Transverse colon (tissue), 4 donors: ENCODE data around the gene KCNK10. TPM values are rescaled to one million over a fixed set of nuclear protein-coding genes. Genes with fewer than 3 reads are reported as not detected.

Experiments
- DNase-seq: peaks from one replicate; pipeline ENCODE4 v3.0.0-alpha.2; 2019
- H3K27ac ChIP-seq, 4 donors: fragments of 200-600 bp; sonication (generic); 2 replicates each; pipeline ENCODE4 v1.5.1; 2016 to 2018; ENCODE audit warnings: inconsistent platforms in 4 of 4
- H3K27me3 ChIP-seq: fragments of 200-600 bp; sonication (generic); 2 replicates; pipeline ENCODE4 v1.5.1; 2017; ENCODE audit warnings: inconsistent platforms
- H3K36me3 ChIP-seq, 4 donors: fragments of 200-600 bp; sonication (generic); 2 replicates each; pipeline ENCODE4 v1.5.1; 2017 to 2019; ENCODE audit warnings: inconsistent platforms in 4 of 4
- H3K4me1 ChIP-seq, 4 donors: fragments of 200-600 bp; sonication (generic); 2 replicates each; pipeline ENCODE4 v1.5.1; 2017 to 2020; ENCODE audit warnings: inconsistent platforms in 4 of 4
- H3K4me3 ChIP-seq, 4 donors: fragments of 200-600 bp; sonication (generic); 1 replicate in 1 of 4; 2 replicates in 3 of 4; pipeline versions ENCODE4 v1.5.1 to v1.6.1; 2017 to 2019; ENCODE audit warnings: inconsistent platforms in 4 of 4
- H3K9me3 ChIP-seq, 2 donors: fragments of 200-600 bp; sonication (generic); 2 replicates each; pipeline ENCODE4 v1.5.1; 2017 to 2019; ENCODE audit warnings: inconsistent platforms in 2 of 2
- CTCF ChIP-seq, 5 experiments: fragments of 200-600 bp in 3 of 5; fragments of 450-650 bp in 2 of 5; sonication (generic) in 3 of 5; IDR thresholded peaks; 1 replicate in 2 of 5; 2 replicates in 3 of 5; pipeline ENCODE4 v1.5.1; 2016 to 2017; ENCODE audit warnings: antibody characterized with exemption in 5 of 5, inconsistent platforms in 3 of 5, mild to moderate bottlenecking in 2 of 5, moderate library complexity in 1 of 5
- EP300 ChIP-seq: sonication (generic); formaldehyde crosslinking; IDR thresholded peaks from one replicate; pipeline ENCODE4 v1.6.1; 2017; ENCODE audit warnings: antibody characterized with exemption, low read depth
- POLR2A ChIP-seq: fragments of 450-650 bp; IDR thresholded peaks from one replicate; pipeline ENCODE4 v1.6.1; 2016; ENCODE audit warnings: antibody characterized with exemption, mild to moderate bottlenecking, moderate library complexity
- POLR2AphosphoS5 ChIP-seq, 3 donors: sonication (generic); formaldehyde crosslinking; IDR thresholded peaks; one replicate each; pipeline ENCODE4 v1.6.1; 2016; ENCODE audit warnings: antibody characterized with exemption in 3 of 3
- WGBS, 2 donors: methylation state at CpG; one replicate each; pipeline ENCODE4 v1.1.5; 2018; ENCODE audit warnings: low coverage in 1 of 2; 5-methylcytosine and 5-hydroxymethylcytosine counted together
- in situ Hi-C, 4 donors: fragments of 200-750 bp; cut with MboI; loops; one replicate each; pipeline versions ENCODE4 v1.15.0 to v1.15.1; 2017; ENCODE audit warnings: low sequenced_read_pairs in 3 of 4, low pct_ligation_motif_present in 1 of 4, low pct_unique_long_range_greater_than_20kb in 1 of 4
- intact Hi-C: fragments of 100-400 bp; cut with DNase I; formaldehyde crosslinking; loops from one replicate; pipeline ENCODE4 v1.15.1; 2023; ENCODE audit warnings: low total_unique reads
- total RNA-seq, 4 donors: library from RNA; depleted of rRNA; stranded (reverse); fragments of >200 nt; gene quantifications; one replicate each; pipeline ENCODE4 v1.1.0, GENCODE V29; 2016

Gene KCNK10
- total RNA-seq, 4 donors from 2014 or later: 2.2 to 7.4 (median 3.2) TPM

GRCh38 chr14:88247228-88247627 lies 75.8 kb downstream of the KCNK10 start:
- Histone ChIP-seq H3K4me1 (peaks cover 0 to 8% (median 0%) of the 10 kb centered on the region in 4 donors), H3K27me3 (no peaks in the 10 kb centered on the region), H3K27ac (no peak overlapping the region), H3K4me3 (no peak overlapping the region), H3K9me3 (no peaks in the 10 kb centered on the region), H3K36me3 (no peaks in the 10 kb centered on the region)
- WGBS, 2 donors: 71 to 100% methylated on average over 1 to 4 of the region's 4 CpGs
- in situ Hi-C loops: no loop called here
- TF ChIP-seq CTCF (IDR thresholded peaks at IDR 0.05): no peak
- no peak for TF ChIP-seq POLR2AphosphoS5 (IDR thresholded peaks at IDR 0.05)
- TF ChIP-seq EP300: no peak
- TF ChIP-seq POLR2A: no peak
- intact Hi-C loops: no loop called here
- no peak for DNase-seq

- Histone ChIP-seq H3K27me3 (no peaks in the 10 kb centered on the region), H3K9me3 (no peaks in the 10 kb centered on the region), H3K36me3 (no peaks in the 10 kb centered on the region), H3K4me1 (peaks cover 0 to 8% (median 0%) of the 10 kb centered on the region in 4 donors), H3K4me3 (no peak overlapping the region), H3K27ac (no peak overlapping the region)
- DNase-seq: no peak
- no peak for TF ChIP-seq CTCF (IDR thresholded peaks at IDR 0.05)
- no peak for TF ChIP-seq POLR2AphosphoS5 (IDR thresholded peaks at IDR 0.05)
- no peak for TF ChIP-seq POLR2A
- no peak for TF ChIP-seq EP300
- intact Hi-C loops: no loop called here
- in situ Hi-C loops: no loop called here
- 46 to 58% methylated on average over 2 to 8 of the region's 8 CpGs for WGBS, 2 donors
Measured at GRCh38 chr14:88245321-88245720, 77.7 kb downstream of the KCNK10 start.

- no peak overlapping the region for H3K4me3 ChIP-seq
- no peak for DNase-seq
- WGBS, 2 donors: 54 to 79% methylated on average over 4 of the region's 4 CpGs
- in situ Hi-C loops: no loop called here
- H3K36me3 ChIP-seq: no peaks in the 10 kb centered on the region
- H3K27ac ChIP-seq: no peak overlapping the region
- no peaks in the 10 kb centered on the region for H3K27me3 ChIP-seq
- intact Hi-C loops: no loop called here
- no peaks in the 10 kb centered on the region for H3K9me3 ChIP-seq
- peaks cover 0 to 8% (median 0%) of the 10 kb centered on the region in 4 donors for H3K4me1 ChIP-seq
- no peak for TF ChIP-seq CTCF (IDR thresholded peaks at IDR 0.05)
- no peak for TF ChIP-seq POLR2AphosphoS5 (IDR thresholded peaks at IDR 0.05)
- TF ChIP-seq EP300: no peak
- no peak for TF ChIP-seq POLR2A
Measured at GRCh38 chr14:88243946-88244345, 79.1 kb downstream of the KCNK10 start.

GRCh38 chr14:88242446-88242845 lies 80.6 kb downstream of the KCNK10 start:
- in situ Hi-C loops (no loop called here), intact Hi-C loops (no loop called here)
- no peak for DNase-seq
- no peaks in the 10 kb centered on the region for H3K36me3 ChIP-seq
- H3K9me3 ChIP-seq: no peaks in the 10 kb centered on the region
- no peak overlapping the region for H3K27ac ChIP-seq
- H3K4me1 ChIP-seq: peaks cover 0 to 7% (median 0%) of the 10 kb centered on the region in 4 donors
- TF ChIP-seq POLR2AphosphoS5 (IDR thresholded peaks at IDR 0.05) (no peak), POLR2A (no peak), CTCF (IDR thresholded peaks at IDR 0.05) (no peak), EP300 (no peak)
- no peaks in the 10 kb centered on the region for H3K27me3 ChIP-seq
- H3K4me3 ChIP-seq: no peak overlapping the region
- 56 to 89% methylated on average over 1 to 5 of the region's 5 CpGs for WGBS, 2 donors
